ENCODE measurements around the gene USP37.

The USP37 gene

GRCh38 chr2:218427741-218428140, 140.4 kb downstream of the USP37 start:
- DNase-seq, result no peak

DNA sequence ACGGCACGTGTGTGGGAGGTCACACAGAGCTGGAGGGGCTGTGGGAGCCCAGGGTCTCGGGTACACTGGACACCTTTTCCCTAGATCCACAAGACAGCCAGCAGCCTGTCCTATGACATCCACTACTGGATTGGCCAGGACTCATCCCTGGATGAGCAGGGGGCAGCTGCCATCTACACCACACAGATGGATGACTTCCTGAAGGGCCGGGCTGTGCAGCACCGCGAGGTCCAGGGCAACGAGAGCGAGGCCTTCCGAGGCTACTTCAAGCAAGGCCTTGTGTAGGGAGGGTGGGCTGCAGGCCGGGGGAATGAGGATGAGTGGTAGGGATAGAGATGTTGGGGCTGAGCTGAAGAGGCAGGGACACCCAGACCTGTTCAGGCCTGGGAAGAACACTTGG, 142.6 kb downstream of the USP37 start:
- DNase-seq, result no peak

DNA sequence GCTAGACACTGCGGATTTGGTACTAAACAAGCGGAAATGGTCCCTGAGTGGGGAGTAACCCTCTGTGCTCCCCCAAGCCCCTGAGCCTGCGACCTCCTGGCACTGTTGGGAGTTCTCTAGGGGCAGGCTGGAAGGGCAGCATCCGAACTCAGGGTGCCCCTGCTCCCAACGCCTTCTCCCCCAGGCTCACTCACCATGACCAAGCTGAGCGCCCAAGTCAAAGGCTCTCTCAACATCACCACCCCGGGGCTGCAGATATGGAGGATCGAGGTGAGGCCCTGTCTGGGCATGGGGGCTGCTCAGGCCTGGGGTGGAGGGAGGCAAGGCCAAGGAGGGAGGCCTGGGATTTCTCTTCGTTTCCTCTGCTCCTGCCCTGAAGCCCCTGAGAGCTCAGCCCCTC, 144.6 kb downstream of the USP37 start:
- DNase-seq, result no peak

DNA sequence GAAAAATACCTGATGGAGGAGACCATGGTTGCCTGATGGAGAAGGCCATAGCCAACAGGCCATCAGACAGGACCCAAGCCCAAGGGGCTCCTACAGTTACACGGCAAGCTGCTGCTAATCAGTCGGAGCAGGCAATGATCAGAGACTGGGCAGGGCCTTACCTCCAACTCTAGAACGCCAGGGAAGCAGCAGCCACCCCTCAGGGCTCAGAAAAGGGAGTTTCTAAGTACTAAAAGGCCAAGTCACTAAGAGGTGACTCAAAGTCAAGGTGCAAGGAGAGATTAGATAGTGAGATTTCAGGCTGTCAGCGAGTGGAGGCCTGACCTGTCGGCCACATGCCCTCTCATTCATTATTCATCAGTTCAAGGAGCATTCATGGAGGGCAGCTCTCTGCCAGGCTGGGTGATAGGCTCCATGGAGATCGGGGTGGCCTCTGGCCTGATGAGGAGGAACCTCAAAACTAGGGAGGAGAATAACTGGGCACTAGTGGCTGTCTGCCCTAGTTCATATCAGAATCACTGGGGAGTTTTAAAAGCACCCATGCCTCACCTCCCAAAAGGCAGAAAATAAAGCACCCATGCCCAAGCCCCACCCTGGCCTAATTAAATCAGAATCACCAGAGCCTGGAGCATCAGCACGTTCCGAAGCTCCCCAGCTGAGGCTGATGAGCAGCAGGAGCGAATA, 145.6 kb downstream of the USP37 start:
- no peak for DNase-seq

GRCh38 chr2:218421027-218421426, 147.1 kb downstream of the USP37 start:
- no peak for DNase-seq

GRCh38 chr2:218419630-218420216, 148.4 kb downstream of the USP37 start:
- DNase-seq, result no peak

- no peak for DNase-seq
Observed at GRCh38 chr2:218418717-218419458, 149.3 kb downstream of the USP37 start, which contains the start of gene VIL1. Gene VIL1 (plus strand): TSS chr2:218419123. CDS start chr2:218423779, 4,656 bp downstream.

- no peak for DNase-seq
Observed at GRCh38 chr2:218418321-218418716, 149.8 kb downstream of the USP37 start.

DNA sequence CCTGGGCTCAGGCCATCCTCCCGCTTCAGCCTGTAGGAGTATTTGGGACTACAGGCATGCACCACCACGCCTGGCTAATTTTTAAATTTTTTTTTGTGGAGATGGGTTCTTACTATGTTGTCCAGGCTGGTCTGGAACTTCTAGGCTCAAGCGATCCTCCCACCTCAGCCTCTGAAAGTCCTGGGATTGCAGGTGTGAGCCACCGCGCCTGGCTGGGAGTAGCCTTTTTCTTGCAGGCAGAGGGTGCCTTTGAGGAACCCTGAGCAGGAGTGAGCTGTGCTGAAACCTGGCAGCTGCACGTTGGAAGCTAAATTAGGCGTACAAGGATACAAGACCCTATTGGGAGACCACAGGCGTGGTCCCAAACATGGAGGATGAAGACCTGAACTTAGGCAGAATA, 160.4 kb downstream of the USP37 start:
- DNase-seq, result no peak

- no peak for DNase-seq
Observed at GRCh38 chr2:218406949-218407618, 161.1 kb downstream of the USP37 start.

DNA sequence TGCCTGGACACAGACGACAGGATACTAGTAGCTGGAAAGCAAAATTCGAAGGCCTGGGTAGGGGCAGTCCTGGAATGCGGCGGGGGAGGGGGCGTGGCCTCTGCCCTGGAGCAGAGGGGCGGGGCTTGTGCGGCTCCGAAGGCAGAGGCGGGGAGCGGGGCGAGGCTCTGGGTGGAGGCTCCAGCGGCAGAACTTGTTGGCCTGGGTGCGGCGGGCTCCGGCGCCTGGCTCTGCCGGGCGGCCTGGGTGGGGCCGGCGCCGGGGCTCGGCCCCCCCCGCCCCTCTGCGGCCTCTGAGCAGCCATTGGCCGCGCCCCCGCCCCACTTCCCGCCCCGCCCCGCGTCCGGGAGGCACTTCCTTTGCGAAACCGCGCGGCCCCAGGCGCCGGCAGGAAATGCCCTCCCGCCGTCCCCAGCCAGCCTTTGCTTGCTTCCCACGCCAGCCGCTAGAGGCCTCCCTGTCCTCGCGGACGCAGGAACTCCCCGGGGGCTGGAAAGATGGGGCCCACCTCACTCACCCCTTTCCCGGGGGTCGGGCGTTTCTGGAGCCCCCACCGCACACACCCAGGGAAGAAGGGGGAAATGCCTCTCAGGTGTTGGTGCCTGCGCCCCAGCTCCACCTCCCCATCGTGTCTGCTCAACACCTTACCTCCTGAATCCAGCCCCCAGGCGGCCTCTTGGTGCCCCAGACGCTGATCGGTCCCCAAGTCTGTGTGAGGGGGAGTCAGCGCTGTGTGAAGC, 161.8 kb downstream of the USP37 start:
- DNase-seq, result peak; percentile 73

DNA sequence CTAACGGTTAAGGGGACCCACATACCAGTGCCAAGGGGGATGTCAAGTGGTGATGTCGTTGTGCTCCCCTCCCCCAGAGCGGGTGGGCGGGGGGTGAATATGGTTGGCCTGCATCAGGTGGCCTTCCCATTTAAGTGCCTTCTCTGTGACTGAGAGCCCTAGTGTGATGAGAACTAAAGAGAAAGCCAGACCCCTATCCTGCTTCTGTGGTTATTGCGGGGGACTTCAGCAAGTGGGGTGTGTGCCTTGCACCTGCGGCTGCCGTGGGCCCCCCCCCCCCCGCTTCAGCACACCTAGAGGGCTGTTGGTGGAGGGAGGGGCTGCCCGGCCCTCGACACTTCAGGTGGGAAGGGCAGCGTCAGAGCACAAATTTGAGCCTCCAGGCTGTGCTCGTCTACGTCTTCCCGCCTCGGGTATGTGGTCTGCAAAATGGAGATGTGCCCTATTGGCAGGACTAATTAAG, 162.4 kb downstream of the USP37 start:
- DNase-seq, result no peak

- no peak for DNase-seq
Observed at GRCh38 chr2:218405086-218405745, 162.9 kb downstream of the USP37 start.

DNA sequence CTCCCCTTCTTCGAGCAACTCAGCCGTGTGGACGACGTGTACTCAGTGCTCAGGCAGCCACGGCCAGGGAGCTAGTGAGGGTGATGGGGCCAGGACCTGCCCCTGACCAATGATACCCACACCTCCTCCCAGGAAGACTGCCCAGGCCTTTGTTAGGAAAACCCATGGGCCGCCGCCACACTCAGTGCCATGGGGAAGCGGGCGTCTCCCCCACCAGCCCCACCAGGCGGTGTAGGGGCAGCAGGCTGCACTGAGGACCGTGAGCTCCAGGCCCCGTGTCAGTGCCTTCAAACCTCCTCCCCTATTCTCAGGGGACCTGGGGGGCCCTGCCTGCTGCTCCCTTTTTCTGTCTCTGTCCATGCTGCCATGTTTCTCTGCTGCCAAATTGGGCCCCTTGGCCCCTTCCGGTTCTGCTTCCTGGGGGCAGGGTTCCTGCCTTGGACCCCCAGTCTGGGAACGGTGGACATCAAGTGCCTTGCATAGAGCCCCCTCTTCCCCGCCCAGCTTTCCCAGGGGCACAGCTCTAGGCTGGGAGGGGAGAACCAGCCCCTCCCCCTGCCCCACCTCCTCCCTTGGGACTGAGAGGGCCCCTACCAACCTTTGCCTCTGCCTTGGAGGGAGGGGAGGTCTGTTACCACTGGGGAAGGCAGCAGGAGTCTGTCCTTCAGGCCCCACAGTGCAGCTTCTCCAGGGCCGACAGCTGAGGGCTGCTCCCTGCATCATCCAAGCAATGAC, 163.6 kb downstream of the USP37 start:
- no peak for DNase-seq

- no peak for DNase-seq
Observed at GRCh38 chr2:218403810-218404209, 164.3 kb downstream of the USP37 start.

DNA sequence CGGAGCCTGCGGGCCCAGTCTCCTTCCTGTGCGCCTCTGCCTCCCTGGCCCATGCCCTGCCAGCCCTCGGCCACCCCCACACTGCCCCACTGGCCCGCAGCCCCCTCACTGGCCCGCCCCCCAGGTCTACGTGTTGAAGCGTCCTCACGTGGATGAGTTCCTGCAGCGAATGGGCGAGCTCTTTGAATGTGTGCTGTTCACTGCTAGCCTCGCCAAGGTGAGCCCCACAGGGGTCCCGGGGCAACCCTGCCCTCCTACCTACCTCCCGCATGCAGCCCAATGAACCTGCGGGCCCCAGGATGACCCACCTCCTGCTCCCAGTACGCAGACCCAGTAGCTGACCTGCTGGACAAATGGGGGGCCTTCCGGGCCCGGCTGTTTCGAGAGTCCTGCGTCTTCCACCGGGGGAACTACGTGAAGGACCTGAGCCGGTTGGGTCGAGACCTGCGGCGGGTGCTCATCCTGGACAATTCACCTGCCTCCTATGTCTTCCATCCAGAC, 165.2 kb downstream of the USP37 start:
- DNase-seq, result no peak

- DNase-seq, result no peak
Observed at GRCh38 chr2:218402491-218402901, 165.7 kb downstream of the USP37 start.

DNA sequence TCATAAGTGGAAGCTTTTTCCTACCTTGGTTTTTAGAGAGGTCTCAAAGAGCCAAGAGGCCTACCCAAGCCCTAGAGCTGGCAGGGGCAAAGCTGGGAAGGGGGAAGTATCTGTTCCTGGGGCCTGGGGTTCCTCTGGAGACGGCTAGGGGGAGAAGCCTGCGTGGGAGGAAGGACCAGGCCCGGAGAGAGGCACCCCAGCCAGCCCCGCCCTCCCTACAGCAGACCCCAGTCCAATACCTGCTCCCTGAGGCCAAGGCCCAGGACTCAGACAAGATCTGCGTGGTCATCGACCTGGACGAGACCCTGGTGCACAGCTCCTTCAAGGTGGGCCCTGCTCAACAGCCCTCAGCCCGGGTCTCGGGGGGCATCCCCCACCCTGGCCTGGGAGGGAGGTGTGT, 166.3 kb downstream of the USP37 start:
- DNase-seq, result no peak

DNA sequence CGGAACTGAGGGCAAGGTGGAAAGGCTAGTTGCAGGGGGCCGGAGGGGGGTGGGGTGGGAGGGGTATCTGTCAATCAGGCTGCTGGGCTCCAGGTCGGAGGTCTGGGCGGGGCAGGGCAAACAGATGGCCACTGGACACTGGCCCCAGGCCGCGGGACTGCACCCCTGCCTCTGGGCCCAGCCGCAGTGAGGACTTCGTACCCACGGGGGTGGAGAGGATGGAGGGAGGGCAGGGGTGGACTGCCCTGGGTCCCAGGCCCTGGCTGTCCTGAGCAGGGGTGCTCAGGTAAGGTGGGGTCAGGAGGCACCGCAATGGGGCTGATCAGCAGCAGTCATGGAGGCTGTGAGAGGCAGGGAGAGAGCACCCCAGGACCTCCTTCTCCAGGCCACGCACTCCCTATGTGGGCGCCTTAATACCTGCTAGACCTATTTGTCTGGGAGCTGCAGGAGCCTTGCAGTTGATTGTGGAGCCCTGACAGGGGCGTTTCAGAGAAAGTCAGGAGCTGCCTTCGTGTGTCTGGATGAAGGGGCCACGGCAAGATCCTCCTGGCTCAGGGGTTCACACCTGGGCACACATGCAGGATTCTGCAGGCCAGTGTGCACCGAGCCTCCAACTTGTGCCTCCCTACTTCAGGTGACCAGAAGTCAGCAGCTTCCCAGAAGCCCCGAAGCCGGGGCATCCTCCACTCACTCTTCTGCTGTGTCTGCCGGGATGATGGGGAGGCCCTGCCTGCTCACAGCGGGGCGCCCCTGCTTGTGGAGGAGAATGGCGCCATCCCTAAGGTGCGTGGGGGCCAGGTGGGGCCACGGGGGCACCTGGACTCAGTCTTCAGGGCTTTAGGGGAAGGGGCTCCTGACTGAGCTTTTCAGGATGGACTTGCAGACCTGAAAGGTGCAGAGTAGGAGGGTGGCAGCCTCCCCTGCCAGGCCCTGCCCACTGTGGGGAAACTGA, 166.9 kb downstream of the USP37 start:
- DNase-seq, result no peak

All from NCI-H2107 (cell line).